NCI-H510A treated with DMSO at 0.1 percent for 48 hours (cell line): Measurements from ENCODE around the gene MGME1.
"Not testable (repeated sequence)": the region's sequence is repeated elsewhere in the genome, so short reads cannot be mapped to it uniquely, and the experiment has no call there.

ENCODE experiments used
- DNase-seq: peaks from one replicate; lab custom pipeline; 2025; lab: John Stamatoyannopoulos, UW

MGME1 gene

GRCh38 chr20:18020931-18021330 lies 52.1 kb downstream of the MGME1 start:
- DNase-seq = no peak

- no peak for DNase-seq
These were observed 55.8 kb downstream of the MGME1 start for GRCh38 chr20:18024606-18025127.

GRCh38 chr20:18027011-18027410 lies 58.2 kb downstream of the MGME1 start:
- not testable (repeated sequence) for DNase-seq

- no peak for DNase-seq
These were observed 61.2 kb downstream of the MGME1 start for GRCh38 chr20:18030020-18030419.

- DNase-seq = no peak
These were observed 62.2 kb downstream of the MGME1 start for GRCh38 chr20:18031050-18031449.

GRCh38 chr20:18031888-18032509 lies 63.2 kb downstream of the MGME1 start:
- no peak for DNase-seq

GRCh38 chr20:18032977-18033892 lies 64.4 kb downstream of the MGME1 start:
- DNase-seq = no peak

GRCh38 chr20:18034039-18034438 lies 65.2 kb downstream of the MGME1 start:
- DNase-seq = no peak

- no peak for DNase-seq
These were observed 70.2 kb downstream of the MGME1 start for GRCh38 chr20:18039063-18039462.
